GM12864 (cell line): ENCODE results near the gene TIMM22.

Source experiments
- DNase-seq: peaks from one replicate; pipeline ENCODE4 v3.0.0-alpha.2; 2011; ENCODE audit warnings: low read depth
- H3K4me3 ChIP-seq: 2 replicates; pipeline ENCODE4 v1.5.1; 2011; ENCODE audit warnings: mild to moderate bottlenecking, low read depth, low read length, control low read depth
- CTCF ChIP-seq: IDR thresholded peaks from 2 replicates; pipeline ENCODE4 v1.5.1; 2011; ENCODE audit warnings: low read depth, mild to moderate bottlenecking, moderate library complexity, low read length, control low read depth, inconsistent platforms; ENCODE audit errors: missing control alignments

Gene TIMM22

DNA sequence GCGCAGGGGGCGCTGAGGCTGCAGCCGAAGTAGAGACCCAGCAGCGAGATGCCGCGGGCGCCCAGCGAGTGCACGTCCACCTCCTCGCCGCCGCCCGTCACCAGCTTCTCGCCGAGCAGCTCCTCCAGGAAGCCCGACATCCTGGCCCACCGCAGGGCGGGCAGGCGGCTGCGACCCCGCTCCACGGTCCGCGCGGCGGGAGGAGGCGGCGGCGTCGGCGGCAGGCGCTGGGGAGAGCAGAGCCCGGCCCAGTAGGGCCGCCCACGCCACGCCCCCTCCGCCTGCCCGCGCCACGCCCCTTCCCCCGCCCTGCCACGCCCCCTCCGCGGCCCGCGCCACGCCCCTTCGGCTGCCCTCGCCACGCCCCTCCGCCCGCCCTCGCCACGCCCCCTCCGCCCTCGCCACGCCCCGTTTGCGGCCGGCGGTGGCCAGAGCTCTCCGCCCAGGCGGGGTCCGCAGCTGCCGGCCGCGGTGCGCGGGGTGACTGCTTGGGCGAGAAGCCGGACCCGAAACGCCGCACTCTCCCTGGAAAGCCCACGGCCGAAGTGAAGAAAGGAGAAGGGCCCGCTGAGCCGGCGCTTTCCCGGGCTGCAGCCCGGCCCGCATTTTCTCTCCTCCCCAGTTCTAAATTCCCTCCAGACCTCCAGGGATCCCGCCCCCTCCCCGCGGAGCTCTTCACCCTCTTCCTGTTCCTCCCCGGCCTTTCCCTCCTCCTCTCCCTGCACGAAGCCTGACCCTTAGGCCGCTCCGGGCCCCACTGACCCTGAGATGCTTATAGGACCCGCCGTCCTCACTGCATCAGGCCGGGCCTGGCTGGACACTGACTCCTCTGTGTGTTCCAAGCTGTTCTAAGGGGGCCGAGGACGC is 17.2 kb upstream of the TIMM22 start, which contains the start of gene NXN:
Gene NXN, minus strand, starts transcription at position 238 of the 867 bp plus-strand sequence.
- DNase-seq, result no peak
- H3K4me3 ChIP-seq, result peak within 1 kb of the TSS; percentile 61
- TF ChIP-seq CTCF, result no peak

DNA sequence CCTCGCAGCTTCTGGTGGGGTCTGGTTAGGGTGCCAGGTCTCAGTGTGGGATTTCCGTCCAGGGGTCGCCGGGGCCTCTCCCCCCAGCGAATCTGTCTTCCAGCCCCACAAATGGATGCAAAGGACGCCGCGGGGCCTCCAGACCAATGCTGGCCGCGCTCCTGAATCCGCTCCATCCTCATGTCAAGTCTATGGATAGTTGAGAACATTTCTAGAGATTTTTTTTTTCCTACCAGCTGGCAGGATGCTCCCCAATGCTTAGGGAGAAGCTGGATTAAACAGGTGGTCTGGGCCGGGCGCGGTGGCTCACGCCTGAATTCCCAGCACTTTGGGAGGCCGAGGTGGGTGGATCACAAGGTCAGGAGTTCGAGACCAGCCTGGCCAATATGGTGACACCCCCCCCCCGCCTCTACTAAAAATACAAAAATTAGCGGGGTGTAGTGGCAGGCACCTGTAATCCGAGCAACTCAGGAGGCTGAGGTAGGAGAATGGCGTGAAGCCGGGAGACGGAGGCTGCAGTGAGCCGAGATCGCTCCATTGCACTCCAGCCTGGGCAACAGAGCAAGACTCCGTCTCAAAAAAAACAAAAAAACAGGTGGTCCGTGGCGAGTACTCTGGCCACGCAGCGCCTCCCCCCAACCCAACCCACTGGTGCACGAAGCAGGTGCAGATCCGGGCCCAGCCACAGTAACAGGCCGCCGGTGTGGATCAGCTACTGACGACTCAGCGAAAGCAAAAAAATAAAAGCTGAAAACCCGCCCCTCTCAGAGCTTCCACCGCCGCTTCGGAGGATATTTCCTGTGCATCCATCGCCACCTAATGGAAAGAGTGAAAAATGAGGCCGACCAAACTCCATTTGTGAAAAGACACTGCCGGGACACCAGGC is 16.3 kb upstream of the TIMM22 start:
- peak overlapping the region; percentile 26 for H3K4me3 ChIP-seq
- peak; percentile 69 for TF ChIP-seq CTCF
- DNase-seq, result peak; percentile 44

- no peak for DNase-seq
- no peak for TF ChIP-seq CTCF
- H3K4me3 ChIP-seq, result no peak overlapping the region
Measured at GRCh38 chr17:981292-981658, 15.7 kb upstream of the TIMM22 start.

GRCh38 chr17:983921-984320 is 13.0 kb upstream of the TIMM22 start:
- H3K4me3 ChIP-seq, result no peak overlapping the region
- TF ChIP-seq CTCF, result no peak
- no peak for DNase-seq

- no peak overlapping the region for H3K4me3 ChIP-seq
- no peak for DNase-seq
- TF ChIP-seq CTCF, result no peak
Measured at GRCh38 chr17:986322-986929, 10.5 kb upstream of the TIMM22 start.

DNA sequence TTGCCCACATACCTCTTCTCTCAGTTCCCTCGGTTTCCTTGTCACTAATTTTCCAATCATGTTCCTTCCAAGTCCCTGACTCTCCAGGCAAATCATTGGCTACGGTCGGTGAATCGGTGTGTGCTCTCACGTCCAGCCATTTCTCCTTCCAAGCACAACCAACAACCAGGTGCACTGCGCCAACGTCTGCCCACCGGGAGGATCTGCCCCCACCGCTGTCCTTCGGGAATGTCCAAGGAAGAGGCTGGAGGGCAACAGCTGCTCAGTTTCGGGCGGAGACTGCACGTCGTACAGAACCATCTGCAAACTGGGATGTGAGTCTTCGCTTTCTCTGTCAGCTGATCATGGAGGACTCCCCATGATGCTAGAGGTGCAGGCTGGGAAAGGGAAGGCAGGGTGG is 9.0 kb upstream of the TIMM22 start:
- H3K4me3 ChIP-seq, result no peak overlapping the region
- no peak for TF ChIP-seq CTCF

More for the DNA sequence above, 9.0 kb upstream of the TIMM22 start:
- no peak for DNase-seq
